IPS DF 19.7 (cell line): Measurements from ENCODE around the gene SPOP.
"Not testable (repeated sequence)": the region's sequence is repeated elsewhere in the genome, so short reads cannot be mapped to it uniquely, and the experiment has no call there.

Source experiments
- DNase-seq: peaks from one replicate; pipeline ENCODE4 v3.0.0-alpha.2; 2013; ENCODE audit warnings: low read depth, low spot score

The SPOP gene

DNA sequence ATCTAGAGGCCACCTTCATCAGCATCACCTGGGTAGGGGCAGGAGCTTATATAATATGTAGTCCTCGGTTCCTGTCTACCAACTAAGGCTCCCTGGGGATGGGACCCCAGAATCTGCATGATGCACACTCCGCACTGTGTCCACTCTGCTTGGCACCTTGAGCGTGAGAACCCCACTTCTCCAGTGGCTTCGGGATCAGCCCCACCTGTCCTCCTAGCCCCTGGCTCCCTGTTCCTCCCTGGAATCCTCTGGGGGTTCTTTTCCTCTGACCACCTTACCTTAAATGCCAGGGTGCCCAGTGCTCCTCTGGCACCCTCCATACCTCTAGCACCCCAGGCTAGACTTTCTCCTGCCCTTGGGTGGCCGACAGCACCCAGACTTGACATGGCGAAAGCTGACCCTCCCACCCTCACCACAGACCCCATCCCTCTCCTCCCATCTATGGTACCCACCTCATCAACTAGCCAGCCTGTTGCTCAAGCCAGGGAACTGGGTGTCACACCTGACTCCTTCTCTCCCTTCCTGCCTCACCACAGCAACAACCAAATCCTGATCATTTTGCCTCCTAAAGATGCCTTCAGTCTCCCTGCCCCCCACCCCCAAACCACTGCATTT, 105.0 kb downstream of the SPOP start:
- DNase-seq, result no peak

DNA sequence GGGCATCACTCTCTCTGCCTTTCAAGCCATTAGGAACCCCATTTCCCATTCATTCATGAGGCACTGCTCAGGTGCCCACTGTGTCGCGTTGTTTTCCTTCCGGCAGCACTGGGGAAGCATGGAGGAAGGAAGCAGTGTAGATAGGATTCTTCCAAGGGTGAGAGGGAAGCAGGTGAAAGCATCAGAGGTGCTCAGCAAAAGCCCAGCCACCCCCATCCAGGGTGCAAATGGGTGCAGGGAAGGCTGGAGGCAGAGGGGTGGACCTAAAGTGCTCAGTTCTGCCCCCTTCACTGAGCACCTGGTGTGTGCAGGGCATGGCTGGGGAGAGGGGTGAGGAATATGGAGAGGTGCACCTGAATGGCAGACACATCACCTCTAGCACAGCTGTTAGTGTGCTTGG, 105.7 kb downstream of the SPOP start:
- no peak for DNase-seq

DNA sequence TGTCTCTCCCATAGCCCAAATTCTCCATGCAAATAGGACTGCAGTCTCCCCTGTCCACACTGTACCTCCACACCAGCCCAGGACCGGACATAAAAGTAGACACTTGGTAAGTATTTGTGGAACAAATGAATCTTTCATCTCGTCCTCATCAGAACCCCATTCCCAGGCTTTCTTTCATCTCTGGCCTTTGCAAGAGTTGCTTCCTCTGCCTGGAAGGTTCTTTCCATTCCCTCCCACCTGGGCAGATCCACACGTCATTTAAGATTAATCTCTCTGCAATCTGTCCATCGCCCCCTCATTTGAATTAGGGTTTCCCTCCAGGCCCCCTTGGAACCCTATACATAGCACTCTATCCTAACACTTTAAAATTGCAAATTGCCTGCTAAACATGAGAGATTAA, 106.1 kb downstream of the SPOP start:
- DNase-seq, result no peak

DNA sequence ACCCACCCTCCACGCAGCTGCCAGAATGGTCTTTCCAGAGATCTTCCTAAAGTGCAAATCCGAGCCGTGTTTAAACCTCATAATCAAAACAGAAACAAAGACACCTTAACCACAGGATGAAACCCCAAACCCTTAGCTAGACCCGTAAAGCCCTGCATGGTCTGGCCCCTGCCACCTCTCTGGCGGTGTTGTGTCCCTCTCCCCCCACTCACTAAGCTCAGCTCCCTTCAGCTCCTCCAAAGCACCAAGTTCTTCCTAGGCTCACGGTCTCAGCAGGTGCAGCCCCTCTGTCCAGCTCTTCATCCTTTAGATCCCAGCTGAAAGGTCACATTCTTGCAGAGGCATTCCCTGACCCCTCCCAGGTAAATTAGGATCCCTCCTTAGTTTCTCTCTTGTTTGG, 106.6 kb downstream of the SPOP start:
- no peak for DNase-seq

DNA sequence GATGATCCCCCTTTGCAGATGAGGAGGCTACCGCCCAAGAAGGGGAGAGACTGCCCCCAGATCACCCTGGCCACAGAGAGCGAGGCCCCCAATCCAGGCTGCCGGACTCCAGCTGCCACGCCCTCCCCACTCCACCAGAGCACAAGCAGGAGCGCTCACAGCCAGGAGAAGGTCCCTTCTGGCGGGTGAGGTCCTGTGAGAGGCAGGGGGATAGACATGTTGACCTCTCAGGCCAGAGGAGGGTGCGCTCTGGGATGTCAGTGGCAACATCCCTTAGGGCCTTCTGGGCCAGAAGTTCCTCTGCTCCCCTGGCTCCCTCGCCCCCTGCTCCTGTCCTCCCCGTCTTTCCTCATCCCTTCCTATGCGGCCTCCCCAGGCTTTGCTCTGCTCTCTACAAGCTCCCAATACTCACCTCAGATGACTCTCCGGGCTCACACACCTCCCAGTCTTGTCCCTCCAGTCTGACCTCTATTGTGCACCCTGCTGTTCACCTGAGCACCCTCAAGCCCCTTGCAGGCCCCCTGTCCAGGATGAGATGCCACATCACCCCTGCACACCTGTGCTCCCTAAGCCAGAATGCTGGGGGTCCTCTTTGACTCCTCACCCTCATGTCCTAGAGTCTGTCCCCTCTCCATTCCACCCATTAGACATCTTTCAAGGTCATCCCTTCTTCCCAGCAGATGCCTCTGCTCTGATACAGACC, 107.2 kb downstream of the SPOP start:
- DNase-seq, result no peak

DNA sequence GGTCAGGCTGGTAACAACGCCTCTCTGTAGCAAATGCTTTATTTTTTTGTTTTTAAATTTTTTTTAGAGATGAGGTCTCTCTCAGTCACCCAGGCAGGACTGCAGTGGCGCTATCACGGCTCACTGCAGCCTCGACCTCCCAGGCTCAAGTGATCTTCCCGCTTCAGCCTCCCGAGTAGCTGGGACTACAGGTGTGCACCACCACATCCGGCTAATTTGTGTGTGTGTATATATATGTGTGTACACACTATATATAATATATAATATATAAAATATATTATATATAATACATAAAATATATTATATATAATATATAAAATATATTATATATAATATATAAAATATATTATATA, 109.2 kb downstream of the SPOP start:
- not testable (repeated sequence) for DNase-seq

DNA sequence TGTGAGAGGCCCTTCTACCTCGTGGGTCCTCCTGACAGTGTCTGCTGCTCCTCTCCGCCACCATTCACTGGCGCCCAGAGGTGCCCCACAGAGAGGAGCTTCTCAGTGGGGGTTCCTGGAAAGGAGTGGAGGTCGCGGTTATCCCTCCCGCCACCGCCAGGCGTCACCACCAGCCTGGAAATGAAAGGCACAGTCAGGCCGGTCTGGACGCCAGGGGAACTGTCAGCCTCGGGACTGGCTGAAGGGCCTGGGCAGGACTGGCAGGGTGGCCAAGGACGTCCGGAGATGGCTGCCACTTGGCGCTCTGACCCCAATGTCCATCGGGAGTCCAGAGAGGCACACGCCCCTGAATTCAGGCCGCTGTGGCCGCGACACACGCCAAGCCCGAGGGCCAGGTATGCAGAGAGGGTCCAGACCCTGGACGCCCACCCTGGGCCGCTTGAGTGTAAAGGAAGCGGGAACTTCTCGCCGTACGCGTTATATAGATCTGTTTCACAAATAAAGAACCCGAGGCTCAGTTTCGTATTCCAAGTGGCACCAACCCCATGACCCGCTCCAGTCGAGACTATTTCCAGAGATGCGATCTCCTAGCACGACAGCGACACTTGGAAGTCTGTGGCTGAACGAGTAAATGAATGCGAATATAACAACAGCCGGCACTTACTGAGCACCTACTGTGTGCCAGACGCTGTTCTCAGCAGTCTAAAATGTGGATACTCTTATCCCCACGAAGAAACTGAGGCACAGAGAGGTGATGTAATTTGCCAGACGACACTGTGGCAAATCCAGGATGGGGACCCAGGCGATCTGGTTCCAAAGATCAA, 109.8 kb downstream of the SPOP start:
- DNase-seq, result no peak

DNA sequence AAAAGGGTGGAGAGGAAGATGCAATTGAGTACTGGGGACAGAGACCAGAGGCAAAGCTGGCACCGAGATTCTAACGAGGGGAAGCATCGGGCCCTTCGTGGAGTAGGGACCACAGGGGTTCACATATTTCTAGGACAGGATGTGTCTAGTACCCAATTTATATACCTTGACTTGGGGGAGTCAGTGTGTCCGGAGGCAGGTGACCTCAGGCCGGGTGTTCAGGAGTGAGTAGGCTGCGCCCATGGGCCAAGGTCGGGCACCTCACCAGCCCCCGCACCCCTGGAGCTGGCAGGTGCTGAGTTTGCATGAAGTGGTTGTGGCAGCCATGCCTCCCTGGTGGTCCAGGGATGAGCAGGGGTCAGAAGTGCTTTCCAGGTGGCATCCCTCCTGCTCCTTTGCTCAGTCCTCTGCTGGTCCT, 110.8 kb downstream of the SPOP start:
- DNase-seq, result no peak

DNA sequence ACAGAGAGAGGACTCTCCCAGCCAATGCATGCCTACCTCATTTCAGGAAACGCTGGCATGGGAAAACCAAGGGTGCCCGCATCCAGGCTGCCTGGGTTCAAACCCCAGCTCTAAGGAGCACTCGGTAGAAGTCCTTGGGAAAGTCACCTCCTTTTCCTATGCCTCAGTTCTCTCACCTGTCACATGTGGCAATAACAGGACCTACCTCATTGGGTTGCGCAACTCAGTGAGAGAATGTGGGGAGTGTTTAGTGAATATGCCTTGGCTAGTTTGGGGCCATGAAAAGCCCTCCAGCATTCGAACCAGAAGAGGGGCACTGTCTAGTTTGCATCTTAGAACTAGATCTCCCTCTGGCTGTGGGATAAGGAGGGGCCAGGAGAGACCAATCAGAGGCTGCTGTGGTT, 111.2 kb downstream of the SPOP start:
- no peak for DNase-seq

DNA sequence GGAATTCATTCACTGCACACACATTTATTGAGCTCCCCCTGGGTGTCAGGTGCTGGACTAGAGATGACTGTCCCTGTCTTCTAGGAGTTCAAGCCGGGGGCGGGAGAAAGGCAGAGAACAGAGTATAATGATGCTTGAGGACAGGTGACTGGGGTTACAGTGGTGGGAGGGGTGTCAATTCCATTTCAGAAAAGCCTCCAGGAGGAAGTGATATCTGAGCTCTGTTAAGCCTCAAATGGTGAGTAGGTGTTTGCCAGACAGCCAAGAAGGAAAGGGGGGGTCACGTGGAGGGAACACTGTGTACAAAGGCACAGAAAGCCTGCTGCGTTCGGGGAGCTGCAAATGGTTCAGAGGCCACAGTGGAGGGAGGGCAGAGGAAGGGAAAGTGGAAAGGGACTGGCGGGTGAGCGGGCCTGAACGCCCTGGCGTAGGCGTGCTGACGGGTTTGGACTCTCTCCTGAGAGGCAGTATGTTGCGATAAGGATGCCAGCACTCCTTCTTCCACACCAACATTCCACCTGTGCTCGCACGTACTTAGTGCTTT, 111.9 kb downstream of the SPOP start:
- DNase-seq, result no peak

DNA sequence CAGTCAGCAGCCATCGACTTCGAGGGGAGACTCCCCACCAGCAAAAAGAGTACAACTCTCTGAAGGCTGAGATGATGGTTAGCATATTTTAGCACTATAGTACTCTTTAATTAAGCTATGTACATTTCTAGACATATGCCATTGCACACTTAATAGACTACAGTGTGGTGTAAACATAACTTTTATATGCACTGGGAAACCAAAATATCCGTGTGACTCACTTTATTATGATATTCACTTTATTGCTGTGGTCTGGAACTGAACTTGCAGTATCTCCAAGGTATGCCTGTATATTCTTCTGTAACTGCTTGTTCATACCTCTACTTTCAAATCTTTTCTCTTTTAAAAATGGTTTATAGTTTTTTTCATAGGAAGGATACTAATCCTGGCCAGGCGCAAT, 113.3 kb downstream of the SPOP start:
- DNase-seq, result no peak

DNA sequence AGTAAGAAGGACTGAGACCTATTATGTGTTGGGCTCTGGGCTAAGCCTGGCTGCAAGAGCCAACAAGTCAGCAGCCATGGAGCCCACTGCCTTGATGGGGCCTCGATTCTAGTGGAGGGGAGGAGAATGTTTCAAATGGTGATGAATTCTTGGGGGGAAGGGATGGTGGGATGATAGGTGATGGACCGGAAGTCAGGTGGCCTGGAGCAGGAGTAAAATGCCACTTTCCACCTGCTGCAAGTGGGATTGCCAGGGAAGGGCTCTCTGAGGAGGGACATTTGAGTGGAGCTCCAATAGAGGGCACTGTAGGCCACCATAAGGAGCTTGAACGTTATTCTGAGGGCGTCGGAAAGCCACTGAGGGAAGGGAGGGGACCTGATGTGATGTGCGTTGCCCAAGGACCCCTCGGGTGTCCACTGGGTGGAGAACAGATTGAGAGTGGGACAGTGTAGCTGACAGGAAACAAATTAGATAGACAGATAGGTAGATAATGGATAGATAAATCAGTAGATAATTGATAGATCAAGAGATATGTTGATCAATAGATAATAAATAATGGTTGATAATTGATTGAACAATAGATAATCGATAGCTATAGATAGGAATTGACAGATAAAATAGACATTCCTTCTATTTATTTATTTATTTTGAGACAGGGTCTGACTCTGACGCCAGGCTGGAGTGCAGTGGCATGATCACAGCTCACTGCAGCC, 120.4 kb downstream of the SPOP start:
- no peak for DNase-seq

DNA sequence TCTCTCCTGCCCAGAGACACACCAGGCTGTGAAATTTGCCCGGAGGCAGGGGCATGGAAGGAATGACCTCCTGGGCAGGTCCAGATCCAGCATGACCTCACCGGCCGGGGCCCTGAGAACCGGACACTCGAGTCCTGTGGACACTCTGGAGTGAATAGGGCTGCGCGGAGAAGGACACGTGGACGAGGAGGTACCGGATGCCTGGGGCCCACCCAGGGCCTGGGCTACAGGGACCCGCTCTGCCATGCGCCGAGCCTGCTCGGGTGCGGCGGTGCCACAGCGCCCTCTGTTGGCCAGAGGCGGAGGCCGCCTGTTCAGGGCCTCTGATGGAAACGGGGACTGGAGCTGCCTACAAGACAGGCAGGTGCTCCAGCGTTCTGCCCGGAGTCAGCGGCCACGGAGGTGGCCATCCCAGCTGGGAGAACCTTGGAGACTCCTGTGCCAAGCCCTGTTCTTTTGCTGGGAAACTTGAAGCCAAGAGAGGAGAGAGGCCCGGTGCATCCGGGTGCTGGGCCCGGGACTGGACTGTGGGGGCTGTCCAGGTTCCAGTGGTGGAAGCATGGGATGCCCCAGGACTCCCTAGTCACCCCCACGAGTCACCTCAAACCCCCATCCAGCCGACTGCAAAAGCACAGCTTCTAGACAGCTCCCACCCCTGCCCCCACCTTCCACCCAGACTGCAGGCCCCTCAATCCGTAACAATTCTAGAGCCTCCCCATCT, 121.5 kb downstream of the SPOP start:
- no peak for DNase-seq

DNA sequence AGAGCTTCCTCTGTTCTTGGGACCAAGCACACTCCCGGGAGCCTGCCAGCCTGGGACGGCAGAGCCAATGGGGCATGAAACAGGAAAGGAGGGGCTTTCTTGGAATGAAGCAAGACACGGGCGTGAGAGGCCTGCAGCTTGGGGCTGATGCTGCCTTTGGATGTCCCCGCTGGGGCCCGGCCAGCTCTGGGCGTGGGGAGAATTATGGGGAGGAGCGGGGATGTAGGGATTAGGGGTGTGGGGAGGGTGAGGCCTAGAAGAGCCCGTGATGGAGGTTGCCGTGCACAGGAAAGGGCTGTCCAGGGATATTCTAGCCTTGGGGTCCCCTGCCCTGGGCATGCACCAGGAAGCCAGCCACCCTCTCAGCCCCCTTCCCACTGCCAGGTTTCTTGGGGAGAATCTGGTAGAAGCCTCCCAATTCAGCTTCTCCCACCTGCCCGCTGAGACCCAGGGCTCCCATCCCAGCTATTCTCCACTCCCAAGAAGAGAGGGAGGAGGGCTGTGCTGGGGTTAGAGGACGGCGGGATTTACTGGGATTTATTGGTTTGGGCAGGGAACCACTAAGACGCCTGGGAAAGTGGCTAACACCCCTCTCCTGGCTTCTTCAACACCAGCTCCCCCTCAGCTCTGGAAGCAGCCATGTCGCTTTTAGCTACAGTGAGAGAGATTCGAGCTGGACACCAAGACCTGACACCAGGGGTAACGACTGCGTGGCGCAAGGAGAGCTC, 122.2 kb downstream of the SPOP start:
- no peak for DNase-seq

DNA sequence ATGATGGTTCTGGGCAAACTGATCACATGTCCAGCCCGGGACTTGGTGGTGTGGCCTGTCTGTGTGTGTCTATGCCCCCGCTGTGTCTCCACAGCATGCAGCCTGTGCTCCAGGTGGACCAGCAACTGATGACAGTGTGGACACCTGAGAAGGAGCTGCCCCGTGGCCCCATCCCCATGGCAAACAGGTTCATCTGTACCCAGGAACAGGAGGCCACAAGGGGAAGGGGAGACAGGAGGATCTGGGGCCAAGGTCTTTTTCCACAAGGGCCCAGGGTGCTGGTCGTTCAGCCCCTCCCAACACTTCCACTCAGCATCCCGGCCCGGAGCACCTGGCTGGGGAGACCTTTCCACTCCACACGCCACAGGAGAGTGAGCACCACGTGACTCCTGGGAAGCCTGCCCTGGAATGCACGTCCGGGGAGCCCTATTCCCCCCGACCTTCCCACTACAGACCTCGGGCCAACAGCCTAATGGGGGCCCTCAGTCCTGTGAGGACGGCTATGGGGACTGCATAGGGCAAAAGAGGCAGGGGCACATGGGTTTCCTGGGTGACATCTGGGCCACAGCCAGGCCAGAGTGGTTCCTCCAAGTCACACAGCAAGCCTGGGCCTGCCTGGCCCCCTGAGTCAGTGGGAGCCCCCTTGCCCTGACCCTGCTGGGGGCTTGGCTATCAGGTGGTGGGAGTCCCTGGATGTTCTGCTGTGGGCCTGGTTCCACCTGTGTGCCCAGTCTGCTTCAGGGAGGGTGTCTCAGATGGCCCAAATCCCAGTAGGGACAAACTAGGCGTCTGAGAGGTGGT, 123.0 kb downstream of the SPOP start:
- no peak for DNase-seq

DNA sequence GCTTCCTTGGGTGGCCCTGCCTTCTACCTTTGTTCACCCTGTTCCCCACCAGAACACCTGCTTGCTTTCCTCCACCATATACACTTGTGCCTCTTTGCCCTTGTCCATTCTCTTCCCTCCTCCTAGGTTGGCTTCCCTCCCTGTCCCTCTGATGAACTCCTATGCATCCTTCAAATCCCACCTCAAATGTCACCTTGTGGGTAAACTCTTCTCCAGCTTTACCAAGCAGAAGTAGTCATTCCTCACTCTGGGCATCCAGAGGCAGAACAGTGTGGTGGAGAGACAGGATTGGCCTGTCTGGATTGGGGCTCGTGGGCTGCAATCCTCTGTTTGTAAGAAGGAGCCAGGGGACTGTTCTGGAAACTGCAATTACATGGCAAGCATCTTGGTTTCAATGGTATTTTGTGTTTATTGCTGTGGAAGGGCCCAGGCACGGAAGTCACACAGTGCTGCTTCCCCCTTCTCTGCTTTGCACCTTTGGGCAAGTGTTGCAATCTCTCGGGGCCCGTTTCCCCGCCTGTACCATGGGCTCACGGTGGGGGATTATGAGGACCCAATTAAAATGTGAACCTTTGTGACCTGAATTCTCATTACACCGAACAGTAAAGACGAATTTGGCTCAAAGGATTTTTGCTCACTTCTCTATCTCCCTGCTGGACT, 124.1 kb downstream of the SPOP start:
- DNase-seq, result no peak

DNA sequence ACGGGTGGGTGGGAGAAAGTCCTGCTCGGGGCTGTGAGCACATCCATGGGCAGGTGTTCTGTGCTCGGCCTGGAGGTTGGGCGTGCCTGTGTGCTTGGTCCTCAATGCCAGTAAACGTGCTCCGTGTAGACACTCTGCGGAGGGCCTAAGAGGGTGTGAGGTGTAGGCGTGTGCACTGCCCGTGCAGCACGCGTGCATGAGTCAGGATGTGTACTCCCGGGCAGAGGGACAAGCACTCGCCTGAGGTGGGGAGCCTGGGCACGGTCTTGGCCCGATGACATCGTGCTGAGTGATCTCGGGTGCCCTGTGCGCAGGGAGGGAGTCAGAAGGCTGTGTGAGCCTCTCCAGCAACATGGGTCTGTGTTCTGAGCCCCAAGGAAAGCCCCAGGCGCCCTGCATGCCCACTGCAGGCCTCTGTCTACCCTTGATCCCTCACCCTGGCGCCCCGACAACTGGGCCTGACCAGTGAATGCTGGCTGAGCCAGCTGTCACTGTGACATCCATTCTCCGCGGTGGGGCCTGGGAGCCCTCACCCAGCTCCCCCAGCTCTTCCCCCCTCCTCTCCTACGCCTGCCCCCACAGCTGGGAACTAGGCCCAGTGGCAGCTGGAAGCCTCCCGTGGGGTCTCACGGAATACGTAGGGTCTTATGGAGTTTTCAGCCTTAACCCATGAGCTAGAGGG, 125.7 kb downstream of the SPOP start:
- no peak for DNase-seq

DNA sequence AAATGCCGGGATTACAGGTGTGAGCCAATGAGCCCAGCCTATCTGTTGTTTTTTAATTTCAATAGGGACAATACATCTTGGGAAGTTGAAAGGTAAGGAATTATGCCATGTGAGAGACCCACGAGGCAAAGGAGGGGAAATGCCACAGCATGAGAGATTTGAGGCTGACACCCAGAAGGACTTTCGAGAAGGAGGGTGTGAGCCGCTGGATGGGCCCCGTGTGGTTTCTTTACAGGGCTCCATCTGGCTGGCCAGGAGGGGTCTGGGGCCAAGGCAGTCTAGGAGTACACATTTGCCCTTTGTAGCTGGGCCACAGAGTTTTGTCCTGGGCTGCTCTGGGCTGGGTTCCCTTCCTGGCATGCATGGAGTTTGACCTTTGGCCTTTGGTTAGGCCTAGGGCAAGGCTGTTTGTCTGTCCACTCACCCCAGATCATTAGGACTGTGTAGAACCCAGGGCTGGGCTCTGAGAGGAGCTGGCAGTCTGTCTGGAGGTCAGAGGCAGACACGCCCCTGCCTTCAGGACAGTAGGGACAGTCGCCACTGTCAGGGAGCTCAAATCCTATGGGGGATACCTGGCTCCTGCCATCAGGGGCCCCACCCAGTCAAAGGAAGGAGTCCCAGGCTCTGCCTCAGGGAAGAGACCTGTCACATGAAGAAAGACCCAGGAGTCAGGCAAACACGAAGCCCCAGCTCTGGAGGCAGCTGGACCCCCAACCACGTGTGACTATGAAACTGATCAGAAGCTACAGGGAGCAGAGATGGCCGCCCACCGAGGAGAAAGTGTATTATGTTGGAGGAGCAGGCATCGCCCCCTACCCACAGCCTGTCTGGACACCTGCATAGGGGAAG, 126.5 kb downstream of the SPOP start:
- DNase-seq, result no peak
